Measurements from ENCODE around the gene FRAT1.
"Not testable (repeated sequence)": the region's sequence is repeated elsewhere in the genome, so short reads cannot be mapped to it uniquely, and the experiment has no call there.

Gene FRAT1

DNA sequence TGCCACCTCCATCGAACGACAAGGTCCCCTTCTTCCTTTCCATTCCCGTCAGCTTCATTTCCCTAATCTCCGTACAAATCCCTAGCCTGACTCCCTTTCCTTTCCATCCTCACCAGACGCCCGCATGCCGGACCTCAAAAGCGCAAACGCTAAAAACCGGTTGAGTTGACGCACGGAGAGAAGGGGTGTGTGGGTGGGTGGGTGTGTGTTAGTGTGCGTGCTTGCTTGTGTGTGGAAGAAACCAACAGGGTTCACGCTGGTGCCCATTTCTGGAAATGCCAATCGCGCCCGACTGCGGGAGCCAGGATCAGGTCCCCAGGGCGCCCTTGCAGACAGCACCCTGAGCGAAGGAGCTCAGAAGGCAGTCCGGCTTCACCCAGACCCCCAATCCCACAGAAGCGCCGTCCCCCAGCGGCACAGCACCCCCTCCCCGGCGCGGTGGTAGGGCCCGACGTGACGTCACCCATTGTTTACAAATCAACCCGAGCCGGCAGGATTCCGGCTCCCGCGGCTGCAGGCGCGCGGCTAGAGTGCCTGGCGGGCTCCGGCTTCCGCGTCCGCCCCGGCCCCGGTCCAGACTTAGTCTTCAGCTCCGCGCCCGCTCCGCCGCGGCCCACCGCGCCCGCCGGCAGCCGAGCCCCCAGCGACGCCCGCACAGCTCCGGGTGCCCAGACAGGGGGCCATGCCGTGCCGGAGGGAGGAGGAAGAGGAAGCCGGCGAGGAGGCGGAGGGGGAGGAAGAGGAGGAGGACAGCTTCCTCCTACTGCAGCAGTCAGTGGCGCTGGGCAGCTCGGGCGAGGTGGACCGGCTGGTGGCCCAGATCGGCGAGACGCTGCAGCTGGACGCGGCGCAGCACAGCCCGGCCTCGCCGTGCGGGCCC, at the start of gene FRAT1:
FRAT1 (plus strand) TSS at position 500 of the 880 bp plus-strand sequence; CDS start at position 683, 183 bp downstream.
- peak; percentile 47 to 95 (median 87) for DNase-seq

DNA sequence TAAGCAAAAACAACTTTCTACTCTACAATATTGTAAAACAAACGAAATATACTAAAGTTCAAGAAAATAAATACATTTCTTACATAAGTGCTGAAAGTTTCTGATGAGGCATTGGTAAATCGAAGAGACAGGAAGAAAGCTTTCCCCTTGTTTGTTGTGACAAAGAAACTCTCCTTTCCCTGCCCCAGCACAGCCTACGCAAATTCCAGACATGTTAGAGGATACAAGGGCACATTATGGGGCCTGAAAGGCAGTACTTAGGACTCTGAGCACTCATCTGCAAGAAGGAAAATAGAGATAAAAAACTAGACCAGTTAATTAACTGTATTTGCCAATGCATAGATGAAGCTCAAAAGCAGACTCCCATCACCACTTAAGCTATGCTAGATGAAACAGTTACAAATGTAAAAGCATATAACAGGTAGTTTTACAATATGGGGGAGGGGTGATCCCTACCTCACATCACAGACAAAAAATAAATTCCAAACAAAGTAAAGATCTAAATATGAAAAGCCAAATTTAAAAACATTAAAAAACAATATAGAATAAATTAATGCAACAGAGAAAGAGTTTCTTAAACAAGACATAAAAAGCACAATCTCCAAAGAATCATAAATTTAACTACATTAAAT, 48.4 kb upstream of the FRAT1 start:
- DNase-seq, result no peak

GRCh38 chr10:97273700-97274099, 45.4 kb upstream of the FRAT1 start:
- no peak for DNase-seq

DNA sequence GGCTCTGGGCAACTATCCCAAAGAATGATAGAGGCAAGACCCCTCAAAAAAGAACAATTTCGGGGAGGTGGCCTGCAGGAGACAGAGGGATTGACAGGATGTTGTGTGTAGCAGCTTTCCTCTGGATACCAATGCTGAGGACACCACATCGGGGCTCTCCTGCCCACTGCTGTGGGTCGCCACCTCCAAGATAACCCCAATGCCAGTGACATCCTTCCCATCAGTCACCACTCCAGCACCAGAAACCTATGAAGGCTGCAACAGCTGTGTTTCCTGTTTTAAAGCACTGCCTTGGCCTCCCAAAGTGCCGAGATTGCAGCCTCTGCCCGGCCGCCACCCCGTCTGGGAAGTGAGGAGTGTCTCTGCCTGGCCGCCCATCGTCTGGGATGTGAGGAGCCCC, 44.2 kb upstream of the FRAT1 start:
- no peak for DNase-seq

DNA sequence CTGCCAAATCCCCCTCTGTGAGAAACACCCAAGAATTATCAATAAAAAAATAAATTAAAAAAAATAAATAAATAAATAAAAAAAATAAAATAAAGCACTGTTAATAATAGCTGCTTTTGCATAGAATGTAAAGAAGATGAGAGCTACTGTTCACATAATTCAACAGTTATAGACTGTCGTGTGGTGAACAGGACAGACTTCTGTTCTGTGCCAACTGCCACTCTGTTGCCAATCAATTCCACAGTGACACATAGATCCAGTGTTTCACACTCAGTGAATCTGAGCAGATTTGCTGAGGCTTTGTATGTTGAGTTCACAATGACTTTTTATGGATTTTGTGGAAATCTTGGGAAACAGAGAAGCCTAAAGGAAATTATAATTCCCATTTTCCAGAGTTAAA, 41.5 kb upstream of the FRAT1 start:
- DNase-seq, result no peak

DNA sequence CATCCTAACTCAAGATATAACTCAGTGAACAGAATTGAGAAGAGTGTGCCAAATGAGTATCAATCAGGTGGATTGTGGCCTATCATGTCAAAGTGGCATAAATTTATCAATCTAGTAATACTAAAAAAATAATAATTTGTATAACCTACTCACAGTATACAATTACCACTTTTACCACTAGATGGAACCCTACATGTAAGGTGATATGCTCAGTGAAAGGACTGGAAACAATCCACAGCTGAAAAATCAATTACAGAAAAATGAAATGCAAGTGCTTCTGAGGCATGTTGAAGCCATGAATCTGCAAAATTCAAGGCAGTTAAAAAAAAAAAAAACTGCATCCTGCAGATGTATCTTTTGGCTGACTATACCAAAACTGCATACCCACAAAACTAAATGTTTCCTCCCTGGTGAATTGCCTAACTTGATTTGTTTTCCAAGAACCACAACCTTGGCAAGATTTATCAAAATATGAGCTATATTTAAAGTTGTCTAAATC, 40.5 kb upstream of the FRAT1 start:
- no peak for DNase-seq

GRCh38 chr10:97279121-97279815, 39.8 kb upstream of the FRAT1 start:
- DNase-seq, result no peak

GRCh38 chr10:97280783-97281182, 38.3 kb upstream of the FRAT1 start:
- DNase-seq, result no peak

- DNase-seq, result not testable (repeated sequence)
Measured at GRCh38 chr10:97290076-97290475, 29.0 kb upstream of the FRAT1 start.

GRCh38 chr10:97290576-97291356, 28.3 kb upstream of the FRAT1 start:
- not testable (repeated sequence) for DNase-seq

DNA sequence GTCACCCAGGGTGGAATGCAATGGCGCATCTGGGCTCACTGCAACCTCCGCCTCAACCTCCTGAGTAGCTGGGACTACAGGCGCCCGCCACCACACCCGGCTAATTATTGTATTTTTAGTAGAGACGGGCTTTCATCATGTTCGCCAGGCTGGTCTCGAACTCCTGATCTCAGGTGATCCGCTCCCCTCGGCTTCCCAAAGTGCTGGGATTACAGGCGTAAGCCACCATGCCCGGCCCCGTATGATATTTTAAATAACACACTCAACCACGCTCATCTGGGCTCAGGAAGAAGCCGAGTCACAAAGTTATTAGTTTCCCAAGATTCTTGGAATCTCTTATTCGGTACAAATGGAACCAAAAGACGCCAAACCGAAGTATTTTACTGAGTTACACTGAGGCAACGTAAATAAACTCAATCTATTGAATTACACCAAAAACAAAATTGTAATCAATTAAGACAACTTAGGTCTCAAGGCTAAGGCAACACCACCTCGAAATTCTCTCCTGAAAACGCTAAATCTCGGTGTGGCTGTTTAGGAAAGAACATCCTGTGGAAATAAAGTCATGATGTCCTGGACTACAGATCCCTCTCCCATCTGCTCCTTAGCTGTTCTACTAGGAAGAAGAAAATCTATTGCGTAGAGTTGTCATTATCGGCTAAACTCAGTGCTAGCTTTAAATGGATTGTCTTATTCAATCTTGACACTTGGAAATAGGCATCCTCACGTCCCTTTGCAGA, 27.5 kb upstream of the FRAT1 start:
- DNase-seq, result no peak

DNA sequence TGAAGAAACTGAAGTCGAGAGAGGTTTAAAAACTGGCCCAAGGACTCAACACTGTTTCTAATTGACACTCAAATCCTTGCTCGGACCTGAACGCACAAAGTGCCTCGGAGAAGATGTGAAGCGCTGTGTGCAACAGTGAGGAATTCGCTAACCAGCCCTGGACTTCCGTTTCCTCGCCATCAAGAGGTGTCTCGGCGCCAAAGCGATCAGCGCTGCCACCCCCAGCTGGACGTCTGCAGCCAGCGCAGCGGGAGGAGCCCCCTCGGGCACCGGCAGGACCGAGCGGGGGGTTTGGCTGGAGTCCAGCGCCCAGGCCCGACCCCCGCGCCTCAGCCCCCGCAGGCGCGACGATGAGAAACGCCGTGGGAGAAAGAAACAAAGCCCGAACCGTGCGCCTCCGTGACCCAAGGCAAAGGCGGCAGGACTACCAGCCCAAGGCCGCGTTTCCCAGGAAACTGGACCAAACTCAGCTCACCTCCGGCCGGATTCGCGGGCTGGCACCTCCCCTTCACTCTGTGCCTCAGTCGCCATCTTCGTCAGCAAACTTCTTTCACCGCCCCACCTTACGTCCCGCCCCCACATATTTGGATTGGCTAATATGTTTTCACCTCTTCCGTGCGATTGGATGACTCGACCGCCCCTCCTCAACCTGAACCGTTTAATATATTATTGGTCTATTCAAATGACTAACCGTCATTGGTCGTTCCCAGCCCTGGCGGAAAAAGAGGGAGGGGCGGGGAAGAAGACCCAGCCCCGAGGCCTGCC, 26.8 kb upstream of the FRAT1 start, which contains the start of gene ARHGAP19:
ARHGAP19 (minus strand) TSS at position 541 of the 765 bp plus-strand sequence; CDS start at position 531, 10 bp downstream.
- DNase-seq, result peak; percentile 60 to 98 (median 92)

- no peak for DNase-seq
Measured at GRCh38 chr10:97292862-97293198, 26.2 kb upstream of the FRAT1 start.

DNA sequence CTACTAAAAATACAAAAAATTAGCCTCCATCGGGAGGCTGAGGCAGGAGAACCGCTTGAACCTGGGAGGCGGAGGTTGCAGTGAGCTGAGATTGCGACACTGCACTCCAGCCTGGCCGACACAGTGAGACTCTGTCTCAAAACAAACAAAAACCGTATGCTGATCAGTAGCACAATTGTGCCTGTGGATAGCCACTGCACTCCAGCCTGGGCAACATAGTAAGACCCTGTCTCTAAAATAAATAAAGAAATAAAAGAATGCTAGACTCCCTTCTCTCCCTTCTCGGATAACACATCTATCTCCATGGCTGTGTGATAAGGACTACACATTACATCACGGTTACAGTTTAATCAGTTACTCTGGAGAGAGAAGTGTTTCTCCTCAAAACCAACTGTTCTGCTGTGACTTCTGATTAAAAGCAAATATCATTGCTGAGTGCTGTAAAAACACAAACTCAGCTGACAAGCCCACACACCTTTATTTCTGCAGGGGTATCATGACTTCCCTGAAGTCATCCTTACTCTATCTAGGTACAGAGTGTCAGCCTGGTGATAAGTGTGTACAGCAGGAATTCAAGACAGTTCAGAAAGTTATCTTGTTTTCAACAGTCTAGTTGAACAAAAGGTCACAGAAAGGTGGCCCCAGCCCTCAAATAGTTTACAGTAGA, 21.4 kb upstream of the FRAT1 start:
- DNase-seq, result no peak

DNA sequence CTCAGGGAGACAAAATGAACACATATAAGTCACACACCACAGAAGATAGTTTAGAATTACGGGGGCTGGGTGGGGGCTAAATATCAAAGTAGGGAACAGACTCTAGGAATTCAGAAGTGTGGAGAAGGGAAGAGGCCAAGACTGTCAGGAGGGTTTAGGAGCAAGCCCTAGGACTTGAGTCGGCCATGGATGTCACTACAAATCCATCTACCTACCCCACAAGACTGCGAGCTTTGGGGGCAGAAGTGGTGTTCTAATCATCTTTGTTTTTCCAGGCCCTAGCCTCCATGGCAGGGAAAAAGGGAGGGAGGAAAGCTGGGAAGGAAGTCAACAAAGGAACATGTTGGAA, 20.9 kb upstream of the FRAT1 start:
- DNase-seq, result no peak

DNA sequence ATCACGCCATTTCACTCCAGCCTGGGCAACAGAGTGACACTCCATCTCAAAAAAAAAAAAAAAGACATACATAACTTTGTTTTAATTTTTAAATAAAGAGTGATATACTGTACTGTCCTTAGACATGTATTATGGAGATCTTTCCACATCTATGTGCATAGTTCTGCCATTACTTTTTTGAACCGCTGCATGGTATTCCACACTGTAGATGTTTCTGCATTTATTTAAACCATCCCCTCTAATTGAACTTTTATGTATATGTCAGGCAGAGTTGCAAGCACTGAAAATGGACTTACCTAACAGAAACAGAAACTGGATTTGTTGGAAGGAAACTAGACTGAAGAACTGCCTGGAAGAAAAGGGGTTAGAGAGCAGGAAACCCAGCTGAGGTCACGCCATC, 18.1 kb upstream of the FRAT1 start:
- DNase-seq, result no peak

- no peak for DNase-seq
Measured at GRCh38 chr10:97302088-97302791, 16.8 kb upstream of the FRAT1 start.

DNA sequence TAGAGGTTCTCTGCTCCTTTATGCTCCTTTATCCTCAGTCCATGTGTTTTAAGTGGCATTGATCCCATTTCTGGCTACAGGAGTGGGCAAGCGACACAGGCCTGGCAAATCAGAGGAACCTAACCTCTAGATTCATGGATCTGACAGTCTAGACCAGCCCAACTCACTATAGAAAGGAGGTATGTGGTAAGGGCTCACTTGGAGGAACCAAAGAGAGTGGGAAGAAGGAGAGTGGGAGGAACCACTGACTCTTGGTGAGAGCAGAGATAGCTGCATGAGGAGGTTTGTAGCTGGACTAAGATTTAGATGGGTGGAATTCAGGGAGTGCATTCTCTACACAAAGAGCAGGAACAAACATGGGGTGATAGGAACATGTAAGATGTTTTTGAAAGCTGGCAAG, 11.6 kb upstream of the FRAT1 start:
- no peak for DNase-seq
